HEK293T (cell line): Measurements from ENCODE around the gene PDE6G.

Experiments
- ARNT ChIP-seq: fragments of 450-650 bp; IDR thresholded peaks from 2 replicates; pipeline ENCODE4 v1.6.1; 2017; ENCODE audit warnings: mild to moderate bottlenecking
- BHLHE40 ChIP-seq: fragments of 450-650 bp; IDR thresholded peaks from 2 replicates; pipeline ENCODE4 v1.6.1; 2016; ENCODE audit warnings: mild to moderate bottlenecking, moderate library complexity, borderline replicate concordance
- ELF4 ChIP-seq: fragments of 450-650 bp; IDR thresholded peaks from 2 replicates; pipeline ENCODE4 v1.6.1; 2017; ENCODE audit warnings: antibody characterized with exemption
- FOXA1 ChIP-seq: fragments of 450-650 bp; IDR thresholded peaks from 2 replicates; pipeline ENCODE4 v1.6.1; 2016; ENCODE audit warnings: mild to moderate bottlenecking
- FOXK2 ChIP-seq: fragments of 450-650 bp; IDR thresholded peaks from 2 replicates; pipeline ENCODE4 v1.6.1; 2016; ENCODE audit warnings: mild to moderate bottlenecking
- FOXM1 ChIP-seq: fragments of 450-650 bp; IDR thresholded peaks from 2 replicates; pipeline ENCODE4 v1.6.1; 2017; ENCODE audit warnings: mild to moderate bottlenecking, borderline replicate concordance
- L3MBTL2 ChIP-seq: fragments of 450-650 bp; conservative IDR thresholded peaks from 2 replicates; pipeline ENCODE4 v1.6.1; 2016; ENCODE audit warnings: mild to moderate bottlenecking
- LEF1 ChIP-seq: fragments of 450-650 bp; IDR thresholded peaks from 2 replicates; pipeline ENCODE4 v1.6.1; 2017; ENCODE audit warnings: mild to moderate bottlenecking, borderline replicate concordance
- NFRKB ChIP-seq: fragments of 450-650 bp; IDR thresholded peaks from 2 replicates; pipeline ENCODE4 v1.6.1; 2016; ENCODE audit warnings: mild to moderate bottlenecking, moderate library complexity
- SP1 ChIP-seq: fragments of 450-650 bp; IDR thresholded peaks from 2 replicates; pipeline ENCODE4 v1.6.1; 2017
- SUZ12 ChIP-seq: fragments of 450-650 bp; IDR thresholded peaks from 2 replicates; pipeline ENCODE4 v1.6.1; 2016; ENCODE audit warnings: mild to moderate bottlenecking
- TARDBP ChIP-seq: fragments of 450-650 bp; IDR thresholded peaks from 2 replicates; pipeline ENCODE4 v1.6.1; 2016
- ZNF384 ChIP-seq: fragments of 450-650 bp; IDR thresholded peaks from 2 replicates; pipeline ENCODE4 v1.6.1; 2016
- TF ChIP-seq, protein P1 (sequence below): fragments of 450-650 bp; IDR thresholded peaks from 2 replicates; pipeline ENCODE4 v1.6.1; 2016

DNA sequence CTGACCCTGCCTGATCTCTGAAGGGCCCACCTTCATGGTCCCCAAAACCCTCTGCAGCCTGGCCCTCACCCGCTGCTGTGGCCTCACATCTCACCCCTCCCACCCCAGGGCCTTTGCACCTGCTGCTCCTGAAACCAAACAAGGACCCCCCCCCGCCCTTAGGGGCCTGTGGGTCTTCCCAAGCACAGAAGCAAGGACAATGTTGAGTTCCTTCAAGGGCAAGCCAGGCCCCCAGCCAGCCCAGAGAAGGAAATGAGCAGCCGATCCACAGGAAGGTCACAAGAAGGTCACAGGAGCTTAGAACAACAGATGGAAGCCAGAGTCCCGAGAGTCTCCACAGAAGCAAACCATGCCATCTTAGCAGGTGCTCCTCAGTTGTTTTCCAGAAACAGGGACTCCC is 493 bp upstream of the PDE6G start:
- TF ChIP-seq, protein P1, sequence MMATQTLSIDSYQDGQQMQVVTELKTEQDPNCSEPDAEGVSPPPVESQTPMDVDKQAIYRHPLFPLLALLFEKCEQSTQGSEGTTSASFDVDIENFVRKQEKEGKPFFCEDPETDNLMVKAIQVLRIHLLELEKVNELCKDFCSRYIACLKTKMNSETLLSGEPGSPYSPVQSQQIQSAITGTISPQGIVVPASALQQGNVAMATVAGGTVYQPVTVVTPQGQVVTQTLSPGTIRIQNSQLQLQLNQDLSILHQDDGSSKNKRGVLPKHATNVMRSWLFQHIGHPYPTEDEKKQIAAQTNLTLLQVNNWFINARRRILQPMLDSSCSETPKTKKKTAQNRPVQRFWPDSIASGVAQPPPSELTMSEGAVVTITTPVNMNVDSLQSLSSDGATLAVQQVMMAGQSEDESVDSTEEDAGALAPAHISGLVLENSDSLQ = no peak
- TF ChIP-seq SP1 (no peak), SUZ12 (no peak), FOXM1 (no peak), ELF4 (no peak), ZNF384 (no peak), FOXK2 (no peak), ARNT (no peak), LEF1 (no peak), TARDBP (no peak), BHLHE40 (no peak), L3MBTL2 (no peak), FOXA1 (no peak), NFRKB (no peak)
